ENCODE results near the gene ELANE.
"Not testable (repeated sequence)": the region's sequence is repeated elsewhere in the genome, so short reads cannot be mapped to it uniquely, and the experiment has no call there.

ELANE gene

DNA sequence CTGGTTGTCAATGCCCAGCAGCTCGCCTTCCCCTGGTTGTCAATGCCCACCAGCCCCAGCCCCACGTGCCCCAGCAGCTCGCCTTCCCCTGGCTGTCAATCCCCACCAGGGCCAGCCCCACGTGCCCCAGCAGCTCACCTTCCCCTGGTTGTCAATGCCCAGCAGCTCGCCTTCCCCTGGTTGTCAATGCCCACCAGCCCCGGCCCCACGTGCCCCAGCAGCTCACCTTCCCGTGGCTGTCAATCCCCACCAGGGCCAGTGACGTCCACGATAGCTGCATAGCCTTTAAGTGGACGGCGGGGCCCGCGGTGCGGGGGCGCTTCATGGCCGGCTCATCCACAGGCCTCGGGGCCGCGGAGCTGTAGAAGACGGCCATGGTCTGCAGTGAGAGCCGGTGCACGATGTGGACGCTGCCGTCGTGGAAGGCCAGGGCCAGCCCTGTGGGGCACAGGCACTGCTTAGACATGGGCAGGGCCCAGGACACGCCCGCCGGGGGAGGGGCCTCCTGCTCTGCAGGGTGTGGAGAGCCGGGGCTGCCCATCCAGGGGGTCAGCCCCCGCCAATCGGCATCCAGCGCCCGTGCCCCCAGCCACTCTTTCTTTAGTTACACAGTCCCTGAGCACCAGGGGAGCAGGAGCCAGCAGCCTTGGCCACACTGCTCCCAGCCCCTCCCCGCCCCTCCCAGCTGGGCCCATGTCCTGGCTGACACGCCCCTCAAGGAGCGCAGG, 27.8 kb downstream of the ELANE start:
- no peak for ATAC-seq

GRCh38 chr19:881385-882071, 29.4 kb downstream of the ELANE start:
- ATAC-seq, result no peak
- no peak for DNase-seq

More for the DNA sequence above, 27.8 kb downstream of the ELANE start:
- no peak for DNase-seq

DNA sequence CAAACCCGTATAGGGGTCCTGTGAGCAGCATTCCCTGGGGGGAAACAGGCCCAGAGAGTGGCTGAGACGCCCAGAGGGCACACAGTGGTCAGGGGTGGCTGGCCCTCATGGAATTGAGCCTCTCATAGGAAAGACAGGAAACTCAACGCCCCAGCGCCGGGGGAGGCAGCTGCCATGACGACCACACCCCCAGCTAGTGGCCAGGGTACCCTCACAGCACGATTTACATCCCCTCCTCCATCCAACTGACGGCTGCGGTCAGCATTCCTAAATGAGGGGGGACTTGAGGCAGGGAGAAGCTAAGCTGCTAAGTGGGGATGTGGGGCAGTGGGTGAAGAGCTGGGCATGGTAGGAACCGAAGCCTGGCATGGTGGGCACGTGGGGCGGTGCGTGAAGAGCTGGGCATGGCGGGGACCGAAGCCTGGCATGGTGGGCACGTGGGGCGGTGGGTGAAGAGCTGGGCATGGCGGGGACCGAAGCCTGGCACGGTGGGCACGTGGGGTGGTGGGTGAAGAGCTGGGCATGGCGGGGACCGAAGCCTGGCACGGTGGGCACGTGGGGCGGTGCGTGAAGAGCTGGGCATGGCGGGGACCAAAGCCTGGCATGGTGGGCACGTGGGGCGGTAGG, 30.9 kb downstream of the ELANE start:
- no peak for DNase-seq
- ATAC-seq, result no peak

- DNase-seq (no peak), ATAC-seq (no peak)
Observed at GRCh38 chr19:883661-884211, 31.6 kb downstream of the ELANE start.

- ATAC-seq, result no peak
- no peak for DNase-seq
Observed at GRCh38 chr19:884420-885211, 32.5 kb downstream of the ELANE start.

DNA sequence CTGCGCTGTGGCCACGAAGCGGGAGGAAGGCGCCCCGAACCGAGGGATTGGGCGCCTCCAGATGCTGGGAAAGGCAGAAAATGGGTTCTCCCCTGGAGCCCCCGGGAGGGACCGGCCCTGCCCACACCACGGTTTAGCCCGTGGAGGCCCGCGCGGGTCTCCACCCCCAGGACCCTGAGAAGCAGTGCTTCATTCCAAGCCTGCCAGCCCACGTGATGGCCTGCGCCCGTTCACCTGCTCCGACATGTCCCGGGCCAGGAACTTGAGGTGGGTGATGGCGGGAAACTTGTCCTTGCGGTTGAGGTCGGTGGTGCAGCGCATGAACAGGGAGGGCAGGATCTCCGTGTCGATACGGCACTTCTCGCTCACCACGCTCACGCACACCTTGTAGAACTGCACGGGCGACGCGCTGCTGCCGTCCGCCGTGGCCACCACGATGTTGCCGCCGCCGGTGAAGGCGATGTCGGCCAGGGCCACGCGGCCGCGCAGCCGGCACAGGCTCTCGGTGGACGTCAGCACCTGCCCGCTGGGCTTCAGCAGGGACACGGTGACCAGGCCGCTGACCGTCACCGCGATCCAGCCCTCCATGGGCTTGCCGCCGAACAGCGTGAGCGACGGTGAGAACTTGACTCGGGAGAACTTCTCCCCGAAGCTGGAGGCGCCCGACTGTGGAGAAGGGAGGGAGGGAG, 33.6 kb downstream of the ELANE start:
- DNase-seq, result no peak
- ATAC-seq, result no peak

DNA sequence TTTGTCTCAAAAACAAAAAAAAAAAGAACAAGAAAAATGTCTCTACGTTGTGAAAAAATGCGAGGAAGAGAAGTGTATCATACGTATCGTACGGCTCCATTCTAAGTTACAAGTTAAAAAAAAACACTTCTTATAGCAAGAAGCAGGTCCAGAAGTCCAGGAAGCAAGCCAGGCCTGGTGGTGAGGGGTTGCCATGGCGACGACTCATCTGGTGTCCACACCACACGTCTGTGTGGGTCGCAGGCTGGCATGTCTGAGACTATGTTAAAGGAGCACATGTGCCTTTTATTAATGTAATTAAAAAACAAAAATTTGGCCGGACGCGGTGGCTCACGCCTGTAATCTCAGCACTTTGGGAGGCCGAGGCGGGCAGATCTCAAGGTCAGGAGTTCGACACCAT, 35.0 kb downstream of the ELANE start:
- no peak for DNase-seq
- no peak for ATAC-seq

- ATAC-seq, result no peak
Observed at GRCh38 chr19:887599-887998, 35.5 kb downstream of the ELANE start.

GRCh38 chr19:888581-889385, 36.7 kb downstream of the ELANE start:
- ATAC-seq, result no peak
- DNase-seq, result peak; percentile 34

More at GRCh38 chr19:887599-887998, 35.5 kb downstream of the ELANE start:
- DNase-seq, result no peak

GRCh38 chr19:889662-890295, 37.7 kb downstream of the ELANE start:
- no peak for ATAC-seq
- no peak for DNase-seq

GRCh38 chr19:890831-891230, 38.7 kb downstream of the ELANE start:
- no peak for DNase-seq
- ATAC-seq, result no peak

DNA sequence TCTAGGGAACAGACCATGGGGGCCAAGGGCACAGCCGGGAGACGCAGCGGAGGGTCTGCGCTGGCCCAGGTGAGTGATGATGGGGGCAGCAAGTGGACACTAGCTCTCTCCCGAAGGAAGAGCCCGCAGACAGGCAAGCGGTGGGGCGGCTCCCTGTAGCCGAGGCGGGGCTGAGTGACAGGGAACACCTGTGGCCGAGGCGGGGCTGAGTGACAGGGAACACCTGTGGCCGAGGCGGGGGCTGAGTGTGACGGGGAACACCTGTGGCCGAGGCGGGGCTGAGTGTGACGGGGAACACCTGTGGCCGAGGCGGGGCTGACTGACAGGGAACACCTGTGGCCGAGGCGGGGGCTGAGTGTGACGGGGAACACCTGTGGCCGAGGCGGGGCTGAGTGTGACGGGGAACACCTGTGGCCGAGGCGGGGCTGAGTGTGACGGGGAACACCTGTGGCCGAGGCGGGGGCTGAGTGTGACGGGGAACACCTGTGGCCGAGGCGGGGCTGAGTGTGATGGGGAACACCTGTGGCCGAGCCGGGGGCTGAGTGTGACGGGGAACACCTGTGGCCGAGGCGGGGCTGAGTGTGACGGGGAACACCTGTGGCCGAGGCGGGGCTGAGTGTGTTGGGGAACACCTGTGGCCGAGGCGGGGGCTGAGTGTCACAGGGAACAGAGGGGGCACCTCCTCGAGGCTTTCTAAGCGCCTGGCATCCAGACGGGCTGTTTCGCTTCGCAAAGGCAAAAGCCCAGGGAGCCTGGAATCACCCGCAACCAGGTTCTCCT, 39.5 kb downstream of the ELANE start:
- not testable (repeated sequence) for ATAC-seq, DNase-seq

- ATAC-seq (peak; percentile 26), DNase-seq (peak; percentile 63)
Observed at GRCh38 chr19:892243-892893, 40.3 kb downstream of the ELANE start.

GRCh38 chr19:892894-893689, 41.0 kb downstream of the ELANE start, which contains the start of the genes MED16 and RNU6-9:
TSS of gene MED16 (minus strand) at chr19:893187. CDS start at chr19:891131, 2,056 bp downstream.
TSS of gene RNU6-9 (plus strand) at chr19:893484.
- DNase-seq (peak; percentile 89), ATAC-seq (peak; percentile 91)

DNA sequence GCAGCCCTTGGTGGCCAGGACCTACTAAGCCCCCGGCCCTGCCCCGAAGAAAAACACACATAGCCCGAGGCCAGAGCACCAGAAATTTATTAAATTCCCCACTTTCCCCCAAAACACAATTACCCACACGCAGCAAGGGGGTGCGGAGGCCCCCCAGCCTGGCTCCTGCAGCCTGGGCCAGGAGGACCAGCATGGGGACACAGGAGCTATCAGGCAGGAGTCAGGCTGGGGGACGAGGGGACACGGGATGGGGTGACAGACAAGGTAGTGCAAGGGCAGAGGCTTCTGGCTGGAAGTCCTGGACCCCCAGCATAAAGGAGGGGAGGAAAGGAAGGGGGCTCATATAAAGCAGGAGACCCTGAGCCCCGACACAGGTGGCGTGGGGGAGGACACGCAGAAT, 44.3 kb downstream of the ELANE start:
- ATAC-seq, result no peak
- no peak for DNase-seq

DNA sequence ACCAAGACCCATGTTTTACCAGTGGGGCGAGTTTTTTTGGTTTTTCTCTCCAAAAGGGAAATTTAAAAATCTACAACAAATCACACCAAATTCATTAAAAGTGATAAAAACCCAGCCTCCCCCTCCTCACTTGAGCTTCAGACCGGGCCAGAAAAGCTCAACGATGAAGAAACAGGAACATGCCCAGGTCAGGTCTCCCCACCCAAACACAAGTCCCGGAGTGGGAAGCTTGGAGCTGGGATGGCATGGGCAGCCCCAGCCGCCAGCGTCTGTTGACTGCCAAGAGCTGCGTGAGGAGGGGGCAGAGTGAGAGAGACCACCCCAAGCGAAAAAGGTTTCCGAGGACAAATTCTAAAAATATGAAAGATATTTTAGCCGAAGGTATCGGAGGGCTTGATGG, 44.9 kb downstream of the ELANE start:
- no peak for ATAC-seq

GRCh38 chr19:897442-898039, 45.4 kb downstream of the ELANE start:
- no peak for ATAC-seq
- DNase-seq, result no peak

More for the DNA sequence above, 44.9 kb downstream of the ELANE start:
- no peak for DNase-seq

All from stimulated activated naive CD8-positive, alpha-beta T cell treated with anti-CD3 and anti-CD28 coated beads, Interleukin-15, Interleukin-2, amounts not matched to agents 100 U/mL and 50 U/mL, for 24 hours (primary cell).